PC-3 (cell line): Measurements from ENCODE around the gene MUC6.

ENCODE experiments used
- EZH2 ChIP-seq: fragments of 300-600 bp; sonication (generic); IDR thresholded peaks from one replicate; pipeline ENCODE4 v1.6.1; 2017; ENCODE audit warnings: antibody characterized with exemption, mild to moderate bottlenecking, low read length; ENCODE audit not compliant: unreplicated experiment
- EZH2phosphoT487 ChIP-seq: fragments of 300-600 bp; sonication (generic); IDR thresholded peaks from 2 replicates; pipeline ENCODE4 v1.6.1; 2018; ENCODE audit warnings: mild to moderate bottlenecking, antibody characterized with exemption, low read length, borderline replicate concordance
- TF ChIP-seq, protein P1 (sequence below): fragments of 300-600 bp; sonication (generic); conservative IDR thresholded peaks from 2 replicates; pipeline ENCODE4 v1.5.1; 2017; ENCODE audit warnings: antibody characterized with exemption, low read depth, mild to moderate bottlenecking, low read length

GRCh38 chr11:1010551-1011319, 25.8 kb downstream of the MUC6 start:
- TF ChIP-seq, protein P1, sequence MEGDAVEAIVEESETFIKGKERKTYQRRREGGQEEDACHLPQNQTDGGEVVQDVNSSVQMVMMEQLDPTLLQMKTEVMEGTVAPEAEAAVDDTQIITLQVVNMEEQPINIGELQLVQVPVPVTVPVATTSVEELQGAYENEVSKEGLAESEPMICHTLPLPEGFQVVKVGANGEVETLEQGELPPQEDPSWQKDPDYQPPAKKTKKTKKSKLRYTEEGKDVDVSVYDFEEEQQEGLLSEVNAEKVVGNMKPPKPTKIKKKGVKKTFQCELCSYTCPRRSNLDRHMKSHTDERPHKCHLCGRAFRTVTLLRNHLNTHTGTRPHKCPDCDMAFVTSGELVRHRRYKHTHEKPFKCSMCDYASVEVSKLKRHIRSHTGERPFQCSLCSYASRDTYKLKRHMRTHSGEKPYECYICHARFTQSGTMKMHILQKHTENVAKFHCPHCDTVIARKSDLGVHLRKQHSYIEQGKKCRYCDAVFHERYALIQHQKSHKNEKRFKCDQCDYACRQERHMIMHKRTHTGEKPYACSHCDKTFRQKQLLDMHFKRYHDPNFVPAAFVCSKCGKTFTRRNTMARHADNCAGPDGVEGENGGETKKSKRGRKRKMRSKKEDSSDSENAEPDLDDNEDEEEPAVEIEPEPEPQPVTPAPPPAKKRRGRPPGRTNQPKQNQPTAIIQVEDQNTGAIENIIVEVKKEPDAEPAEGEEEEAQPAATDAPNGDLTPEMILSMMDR = no peak
- TF ChIP-seq EZH2phosphoT487 = no peak
- TF ChIP-seq EZH2 = no peak
